Germinal center (tissue), 1 donor: ENCODE measurements around the gene RAB11FIP2.

Experiments
- DNase-seq: peaks from one replicate; pipeline ENCODE4 v3.0.0; 2012; ENCODE audit warnings: mixed read lengths, low spot score

RAB11FIP2 gene

GRCh38 chr10:117980755-117981702 lies 65.7 kb downstream of the RAB11FIP2 start:
- DNase-seq = no peak

GRCh38 chr10:117980216-117980615 lies 66.5 kb downstream of the RAB11FIP2 start:
- DNase-seq = no peak

GRCh38 chr10:117972168-117972837 lies 74.4 kb downstream of the RAB11FIP2 start:
- no peak for DNase-seq

DNA sequence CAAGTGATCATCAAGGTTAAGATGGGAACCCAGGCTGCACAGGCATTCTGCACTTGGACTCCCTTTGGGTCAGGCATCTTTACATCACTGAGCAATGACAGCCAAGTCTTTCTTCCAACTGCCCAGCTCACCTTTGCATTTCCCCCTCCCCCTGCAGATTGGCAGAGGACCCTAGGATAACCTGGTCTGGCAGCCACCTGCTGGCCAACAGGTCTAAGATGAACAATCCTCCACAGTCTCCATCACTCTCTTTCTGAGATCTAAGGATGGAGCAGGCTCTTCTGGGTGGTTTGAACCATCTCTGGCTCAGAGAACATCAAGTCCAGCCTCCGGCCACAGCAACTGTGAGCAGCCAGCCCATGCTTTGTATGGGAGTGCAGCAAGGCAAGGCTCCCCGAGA lies 75.8 kb downstream of the RAB11FIP2 start:
- DNase-seq = no peak

DNA sequence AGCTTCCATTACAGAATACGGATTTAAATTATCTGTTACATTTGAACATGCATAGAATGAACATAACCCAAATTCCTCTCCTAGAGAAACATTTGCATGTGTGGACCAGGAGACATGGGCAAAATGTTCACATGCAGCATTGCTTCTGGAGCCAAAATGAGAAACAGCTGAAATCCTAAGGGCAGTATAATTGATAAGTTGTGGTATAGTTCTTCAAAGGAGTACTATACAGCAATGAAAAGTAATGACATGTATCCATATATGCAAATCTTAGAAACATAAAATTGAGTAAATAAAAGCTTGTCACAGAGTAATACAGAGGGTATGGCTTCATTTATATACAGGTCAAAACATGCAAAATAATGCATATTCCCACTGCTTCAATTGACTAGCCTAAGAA lies 77.1 kb downstream of the RAB11FIP2 start:
- DNase-seq = no peak

DNA sequence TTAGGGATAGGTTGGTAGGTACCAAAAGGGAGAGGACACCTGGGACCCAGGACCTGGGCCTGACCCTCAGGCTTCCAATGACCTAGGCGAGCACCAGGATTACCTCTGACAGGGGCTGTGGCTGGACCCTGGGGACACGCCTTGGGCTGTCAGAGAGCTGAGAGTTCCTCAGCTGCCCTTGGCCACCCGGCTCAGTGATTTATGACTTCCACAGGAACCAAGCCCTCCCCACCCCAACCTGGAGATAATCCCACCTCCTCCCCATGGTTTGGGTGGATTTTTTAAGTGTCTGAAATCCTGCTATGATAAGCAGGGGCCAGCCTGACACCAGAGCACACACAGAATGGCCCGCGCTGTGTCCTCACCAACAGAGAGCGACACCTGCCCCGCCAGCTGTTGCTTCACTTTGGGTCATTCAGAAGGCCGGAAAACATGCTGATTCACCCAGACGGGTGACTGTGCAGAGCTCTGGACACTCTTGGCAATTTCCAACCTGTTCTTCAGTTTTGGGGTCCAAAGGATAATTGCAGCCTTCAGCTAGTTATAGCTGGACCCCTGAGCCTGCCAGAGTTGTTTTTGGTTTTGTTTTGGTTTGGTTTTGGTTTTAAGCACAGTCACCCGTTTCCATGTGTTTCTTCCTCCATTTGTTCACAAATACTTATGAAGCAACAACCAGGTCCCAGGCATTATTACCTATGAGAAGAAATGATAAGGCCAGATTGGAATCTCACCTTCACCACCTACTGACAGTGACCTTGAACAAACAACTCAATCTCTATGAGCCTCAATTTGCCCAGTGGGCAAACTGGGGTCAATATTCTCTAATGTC lies 78.2 kb downstream of the RAB11FIP2 start:
- no peak for DNase-seq

- no peak for DNase-seq
Observed at GRCh38 chr10:117967149-117967650, 79.5 kb downstream of the RAB11FIP2 start.

GRCh38 chr10:117965984-117966383 lies 80.8 kb downstream of the RAB11FIP2 start:
- DNase-seq = no peak

DNA sequence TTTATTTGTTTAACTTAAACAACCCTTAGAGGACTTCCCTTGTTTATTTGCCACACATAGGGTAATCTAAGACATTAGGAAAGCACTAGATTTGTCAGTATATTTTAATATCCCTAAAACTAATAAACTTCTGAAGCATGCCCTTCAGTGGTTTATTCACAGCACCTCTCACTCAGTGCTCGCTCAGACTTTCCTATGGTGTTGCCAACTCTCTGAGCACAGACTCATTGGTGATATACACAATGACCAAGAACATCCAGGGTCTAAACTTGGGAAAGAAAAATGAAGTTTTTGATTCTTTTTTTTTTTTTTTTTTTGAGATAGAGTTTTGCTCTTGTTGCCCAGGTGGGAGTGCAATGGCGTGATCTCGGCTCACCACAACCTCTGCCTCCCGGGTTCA lies 82.2 kb downstream of the RAB11FIP2 start:
- no peak for DNase-seq

- DNase-seq = no peak
Observed at GRCh38 chr10:117960345-117960935, 86.3 kb downstream of the RAB11FIP2 start.

DNA sequence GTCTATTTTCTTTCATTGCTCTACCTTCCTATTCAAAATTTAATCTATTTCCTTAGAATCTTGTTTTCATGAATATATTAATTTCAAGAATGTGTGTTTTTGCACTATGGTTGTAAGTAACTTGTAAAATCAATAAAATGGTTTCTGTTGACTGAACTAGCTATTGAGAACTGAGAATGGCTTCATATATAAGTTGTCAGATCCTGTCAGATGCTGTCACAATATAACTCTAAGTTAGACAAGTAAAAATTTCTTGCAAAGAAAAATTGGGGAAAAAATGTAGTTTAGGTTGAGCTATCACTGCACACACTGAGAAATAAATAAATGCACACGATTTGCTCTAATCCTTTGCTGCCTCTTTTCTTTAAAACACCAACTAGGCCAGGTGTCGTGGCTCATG lies 89.8 kb downstream of the RAB11FIP2 start:
- DNase-seq = no peak

DNA sequence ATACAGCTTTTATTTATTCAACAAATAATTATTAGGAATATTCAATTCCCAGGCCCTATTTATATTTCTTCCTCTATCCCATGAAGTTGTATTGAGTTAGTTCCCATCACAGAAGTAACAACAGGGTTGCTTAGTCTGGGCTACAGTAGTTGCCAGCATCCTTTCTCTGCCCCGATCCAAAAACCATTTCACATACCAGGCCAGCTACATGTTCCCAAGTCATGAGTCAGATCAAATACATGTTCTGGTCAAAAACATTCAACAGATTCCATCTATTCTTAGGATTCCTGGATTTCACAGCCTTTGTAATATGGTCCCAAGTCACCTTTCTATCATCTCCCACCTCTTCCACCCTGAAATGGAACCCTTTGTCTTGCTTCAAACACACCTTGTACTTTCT lies 91.6 kb downstream of the RAB11FIP2 start:
- DNase-seq = no peak
